Stimulated activated CD4-positive, alpha-beta T cell treated with anti-CD3 and anti-CD28 coated beads, Interleukin-2, amount 100 ng/mL, for 4 hours (primary cell): ENCODE measurements around the gene GPR27.

ENCODE experiments used
- DNase-seq: peaks from one replicate; pipeline ENCODE4 v3.0.0-alpha.2; 2020; ENCODE audit warnings: low read depth

The GPR27 gene

DNA sequence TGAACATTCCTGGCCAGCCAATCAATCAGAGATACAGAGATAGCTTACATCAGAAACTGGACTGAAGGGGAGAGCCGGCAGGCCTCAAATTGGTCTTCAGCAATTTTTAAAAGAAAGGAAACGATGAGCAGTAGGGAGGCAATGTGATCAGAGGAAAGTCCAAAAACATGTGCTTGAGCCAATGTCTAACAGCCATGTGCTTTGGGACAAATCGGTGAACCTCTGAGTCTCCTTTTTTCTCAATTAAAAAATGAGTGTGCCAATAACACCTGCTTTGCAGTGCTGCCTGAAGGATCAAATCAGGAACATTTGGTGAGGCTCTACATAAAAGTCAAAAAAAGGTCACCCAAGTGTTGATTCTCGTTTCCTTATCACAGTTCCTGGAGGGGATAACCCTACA lies 21.0 kb upstream of the GPR27 start:
- DNase-seq = no peak

DNA sequence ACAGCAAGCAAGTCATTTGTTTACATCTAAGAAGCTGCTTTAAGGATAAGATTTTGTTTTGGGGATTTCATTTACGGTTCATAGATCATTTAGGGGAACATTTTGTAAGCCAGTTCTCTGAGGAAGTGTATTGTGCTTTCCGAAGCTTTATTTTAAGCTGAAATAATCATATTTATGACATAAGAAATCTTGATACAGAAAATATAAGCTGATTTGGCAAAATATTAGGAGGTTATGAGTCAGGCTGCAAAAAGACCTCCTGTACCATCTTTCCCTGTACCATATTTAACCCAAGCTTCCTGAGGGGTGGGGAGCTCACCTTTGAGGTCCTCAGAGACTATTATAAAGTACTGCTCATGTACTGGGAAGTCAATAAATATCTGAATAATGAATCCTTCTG lies 20.3 kb upstream of the GPR27 start:
- DNase-seq = no peak

DNA sequence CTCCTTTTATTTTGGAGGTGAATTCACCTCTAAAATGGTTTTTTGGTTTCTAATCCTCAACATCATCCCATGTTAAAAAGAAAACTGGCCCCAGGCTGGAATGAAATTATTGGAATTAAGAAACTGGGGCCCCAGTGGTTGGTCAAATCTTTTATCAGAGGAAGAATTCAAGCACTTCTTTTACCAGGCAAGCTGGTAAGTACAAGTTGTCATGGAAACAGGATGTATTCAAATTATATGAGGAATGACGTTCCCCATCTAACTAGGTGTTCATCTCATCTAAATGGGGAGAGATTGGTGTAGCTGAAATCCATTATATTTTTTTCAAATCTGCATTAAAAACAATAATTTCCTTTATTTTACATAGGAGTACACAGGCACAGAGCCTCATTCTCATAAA lies 18.8 kb upstream of the GPR27 start:
- no peak for DNase-seq

DNA sequence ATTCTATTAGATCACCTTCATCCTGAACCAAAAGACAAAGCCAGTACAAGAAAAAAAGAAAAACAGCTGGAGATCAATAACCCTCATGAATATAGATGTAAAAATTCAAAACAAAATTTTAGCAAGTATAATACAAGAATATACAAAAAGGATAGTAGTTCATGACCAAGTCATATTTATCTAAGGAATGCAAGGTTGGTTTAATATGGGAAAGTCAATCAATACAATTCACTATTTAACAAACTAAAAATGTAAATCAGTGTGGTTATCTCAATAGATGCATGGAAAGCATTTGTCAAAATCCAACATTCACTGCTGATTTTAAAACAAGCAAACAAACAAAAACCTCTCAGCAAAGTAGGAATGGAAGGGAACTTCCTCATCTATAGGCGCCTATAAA lies 11.0 kb upstream of the GPR27 start:
- DNase-seq = no peak

DNA sequence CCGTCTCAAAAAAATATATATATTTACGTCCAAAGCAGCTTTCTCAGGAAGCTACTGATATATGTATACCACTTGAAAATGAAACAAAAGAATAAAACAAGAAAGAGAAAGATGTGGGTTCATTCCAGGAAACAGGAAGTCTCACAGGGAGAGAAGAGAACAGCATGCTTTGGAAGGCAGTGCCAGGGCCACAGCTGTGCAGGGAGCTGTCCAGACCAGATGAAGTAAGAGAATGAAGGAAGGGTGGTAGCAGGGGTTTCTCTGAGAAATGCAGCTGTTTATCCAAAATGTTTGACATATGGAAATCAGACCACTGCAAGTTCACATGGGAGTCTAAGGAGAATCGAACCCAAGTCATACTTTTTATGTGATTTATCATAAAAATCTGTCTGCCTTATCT lies 8.9 kb upstream of the GPR27 start:
- no peak for DNase-seq

DNA sequence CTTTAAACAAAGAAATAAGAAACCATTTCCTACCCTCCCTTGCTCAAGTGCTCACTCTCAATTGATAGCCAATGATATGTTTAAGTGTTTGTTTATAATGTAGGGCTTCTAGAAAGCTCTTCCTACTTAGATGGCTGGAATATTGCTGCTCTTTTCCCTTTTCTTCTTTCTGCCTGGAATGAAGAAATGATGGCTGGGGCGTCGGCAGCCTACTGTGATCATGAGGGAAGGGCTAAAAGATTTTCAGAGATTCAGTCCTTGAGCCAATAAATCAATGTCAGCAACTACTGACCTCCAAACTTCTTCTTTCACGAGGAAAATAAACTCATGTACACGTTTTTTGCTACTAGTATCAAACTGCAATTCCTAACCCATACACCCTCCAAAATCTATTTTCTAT lies 2.1 kb upstream of the GPR27 start:
- no peak for DNase-seq

DNA sequence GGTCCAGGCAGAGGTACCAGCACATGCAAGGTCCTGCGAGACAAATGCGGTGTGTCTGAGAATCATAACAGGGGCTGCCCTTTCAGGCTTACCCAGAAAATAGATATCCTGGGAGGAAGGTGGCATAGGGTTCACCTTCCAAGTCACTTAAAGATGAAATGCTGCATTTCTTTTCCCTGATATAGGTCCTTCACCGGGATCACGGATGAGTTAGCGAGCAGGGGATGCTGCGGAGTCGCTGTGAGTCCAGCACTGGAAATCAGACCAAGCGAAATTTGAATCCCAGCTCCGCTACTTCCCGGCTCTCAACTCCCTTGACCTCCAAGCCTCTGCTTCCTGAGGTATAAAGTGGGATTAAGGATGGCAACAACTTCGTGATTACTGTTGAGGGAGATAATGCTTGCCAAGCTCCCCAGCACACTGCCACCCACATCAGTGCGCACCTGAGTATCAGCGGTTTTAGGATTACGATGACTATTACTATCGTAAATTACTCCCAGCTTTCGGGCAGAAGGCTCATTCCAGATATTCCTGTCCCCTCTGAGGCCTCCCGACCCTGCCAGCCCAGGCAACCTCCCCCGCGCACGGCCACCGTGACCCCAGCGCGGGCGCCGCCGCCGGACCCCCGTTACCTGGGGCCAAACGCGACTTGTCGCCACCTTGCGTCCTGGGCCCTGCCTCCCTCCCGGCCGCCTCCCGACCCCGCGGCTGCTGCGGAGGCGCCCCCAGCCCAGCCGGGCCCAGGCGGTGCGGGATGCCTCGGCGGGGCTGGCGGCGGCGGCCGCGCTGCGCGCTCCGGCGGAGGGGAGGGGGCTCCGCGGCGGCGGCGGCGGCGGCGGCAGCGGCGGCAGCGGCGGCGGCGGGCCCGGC lies 589 bp upstream of the GPR27 start:
- no peak for DNase-seq

DNA sequence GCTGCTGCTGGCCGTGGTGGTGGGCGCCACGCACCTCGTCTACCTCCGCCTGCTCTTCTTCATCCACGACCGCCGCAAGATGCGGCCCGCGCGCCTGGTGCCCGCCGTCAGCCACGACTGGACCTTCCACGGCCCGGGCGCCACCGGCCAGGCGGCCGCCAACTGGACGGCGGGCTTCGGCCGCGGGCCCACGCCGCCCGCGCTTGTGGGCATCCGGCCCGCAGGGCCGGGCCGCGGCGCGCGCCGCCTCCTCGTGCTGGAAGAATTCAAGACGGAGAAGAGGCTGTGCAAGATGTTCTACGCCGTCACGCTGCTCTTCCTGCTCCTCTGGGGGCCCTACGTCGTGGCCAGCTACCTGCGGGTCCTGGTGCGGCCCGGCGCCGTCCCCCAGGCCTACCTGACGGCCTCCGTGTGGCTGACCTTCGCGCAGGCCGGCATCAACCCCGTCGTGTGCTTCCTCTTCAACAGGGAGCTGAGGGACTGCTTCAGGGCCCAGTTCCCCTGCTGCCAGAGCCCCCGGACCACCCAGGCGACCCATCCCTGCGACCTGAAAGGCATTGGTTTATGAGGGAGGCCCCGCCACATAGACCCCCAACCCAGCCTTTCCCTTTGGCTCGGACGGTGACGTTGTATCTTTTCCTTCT lies 1.1 kb downstream of the GPR27 start:
- DNase-seq = no peak

DNA sequence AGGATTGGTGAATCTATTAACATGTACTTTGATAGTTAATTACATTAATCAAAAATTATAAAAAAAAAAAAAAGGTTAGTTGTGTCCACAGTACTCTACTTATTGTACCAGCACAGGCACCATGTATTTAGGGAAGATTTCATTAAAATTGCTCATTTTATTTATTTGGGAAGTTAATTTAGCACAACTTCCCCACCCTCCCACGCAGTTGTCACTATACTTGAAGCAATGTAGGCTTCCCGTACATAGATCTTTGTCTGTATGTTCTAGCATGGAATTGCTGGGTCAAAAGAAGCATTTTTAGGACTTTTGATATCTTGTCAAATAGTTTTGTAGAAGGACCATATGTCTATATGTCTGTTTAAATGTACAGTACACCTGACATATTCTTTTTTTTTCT lies 4.4 kb downstream of the GPR27 start:
- no peak for DNase-seq

DNA sequence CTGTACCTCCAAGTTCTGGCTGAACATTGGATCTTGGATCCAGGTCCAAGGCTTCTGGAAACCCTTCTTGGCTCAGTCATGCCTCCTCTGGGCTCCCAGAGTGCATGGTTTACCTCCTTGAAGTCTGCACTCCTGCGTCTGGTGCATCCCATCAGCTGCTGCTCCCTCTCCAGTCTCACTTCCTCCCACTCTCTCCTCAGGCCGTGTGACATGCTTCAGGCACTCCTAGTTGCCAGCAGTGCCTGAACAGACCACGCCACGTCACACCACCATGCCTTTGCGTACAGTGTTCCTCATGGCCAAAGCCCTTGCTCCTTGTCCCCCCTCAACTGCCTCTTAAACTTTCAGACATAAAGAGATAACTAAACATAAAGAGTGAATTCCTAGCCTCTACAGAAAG lies 5.7 kb downstream of the GPR27 start:
- DNase-seq = no peak

DNA sequence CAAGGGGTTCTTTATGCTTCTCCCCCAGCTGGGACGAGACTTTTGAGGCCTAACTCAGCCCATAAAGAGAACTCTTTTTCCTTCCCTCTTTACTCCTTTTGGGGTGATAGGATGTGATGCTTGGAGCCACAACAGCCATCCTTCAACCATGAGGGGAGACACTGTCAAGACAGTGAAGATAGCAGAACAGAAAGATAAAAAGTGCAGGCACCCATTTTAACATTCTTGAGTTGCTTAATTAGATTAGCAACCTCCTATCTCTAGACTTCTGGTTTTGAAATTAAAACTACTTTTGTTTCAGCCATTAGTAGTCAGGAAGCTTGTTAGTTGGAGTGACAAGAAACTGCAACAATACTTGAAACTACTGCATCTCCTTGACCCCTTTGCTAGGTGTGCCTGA lies 6.5 kb downstream of the GPR27 start:
- DNase-seq = no peak

DNA sequence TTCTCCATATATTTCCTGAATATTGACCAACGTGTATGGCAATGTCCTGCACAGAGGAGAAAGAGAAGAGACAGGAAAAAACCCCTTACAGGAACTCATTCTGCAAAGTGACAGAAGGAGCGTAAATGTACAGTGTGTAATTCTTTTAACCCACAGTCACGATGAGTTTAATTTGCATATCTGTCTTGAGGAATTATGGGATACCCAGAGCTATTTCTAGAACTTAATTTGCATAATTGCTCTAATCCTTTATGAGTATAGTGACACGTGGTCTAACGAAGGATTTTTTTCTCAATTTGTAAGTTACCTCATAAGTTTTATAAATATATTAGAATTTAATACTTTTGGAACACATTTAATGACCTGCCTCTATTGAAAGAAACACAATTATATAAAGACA lies 9.8 kb downstream of the GPR27 start:
- DNase-seq = no peak

DNA sequence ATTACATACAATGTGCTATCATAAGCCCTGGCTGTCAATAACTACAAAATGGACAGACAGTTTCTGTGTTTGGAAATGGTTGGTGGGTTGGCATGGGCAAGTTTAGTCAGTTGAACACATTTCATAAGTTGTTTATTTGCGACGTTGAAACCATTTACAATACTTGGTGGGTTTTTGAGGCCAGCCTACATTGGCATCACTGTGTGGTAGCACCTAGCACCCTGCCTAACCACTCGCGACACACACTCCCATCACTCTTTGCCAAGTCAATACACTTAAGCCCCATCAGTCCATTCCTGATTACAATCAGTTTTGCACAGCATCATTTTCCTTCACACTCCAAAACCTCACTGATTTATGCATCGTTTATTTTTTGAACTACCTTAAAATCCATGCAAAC lies 17.5 kb downstream of the GPR27 start:
- DNase-seq = no peak

DNA sequence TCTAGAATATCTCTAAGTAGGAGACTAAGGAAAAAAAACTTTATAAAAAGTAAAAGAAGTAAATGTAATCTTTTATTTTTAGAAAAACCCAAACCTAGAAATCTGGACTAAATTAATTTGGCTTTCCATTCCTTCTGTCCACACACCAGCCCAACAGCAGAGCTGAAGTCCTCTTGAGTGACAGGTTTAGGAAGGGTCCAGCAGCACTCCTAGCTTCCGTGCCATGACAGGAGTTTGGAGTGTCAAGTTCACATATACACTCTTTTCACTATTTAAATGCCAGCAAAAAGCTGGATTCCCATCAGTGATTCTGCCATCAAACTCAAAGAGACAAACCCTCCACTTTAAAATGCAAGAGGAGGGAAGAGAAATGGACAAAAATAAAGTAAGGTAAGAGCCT lies 18.2 kb downstream of the GPR27 start:
- DNase-seq = no peak

DNA sequence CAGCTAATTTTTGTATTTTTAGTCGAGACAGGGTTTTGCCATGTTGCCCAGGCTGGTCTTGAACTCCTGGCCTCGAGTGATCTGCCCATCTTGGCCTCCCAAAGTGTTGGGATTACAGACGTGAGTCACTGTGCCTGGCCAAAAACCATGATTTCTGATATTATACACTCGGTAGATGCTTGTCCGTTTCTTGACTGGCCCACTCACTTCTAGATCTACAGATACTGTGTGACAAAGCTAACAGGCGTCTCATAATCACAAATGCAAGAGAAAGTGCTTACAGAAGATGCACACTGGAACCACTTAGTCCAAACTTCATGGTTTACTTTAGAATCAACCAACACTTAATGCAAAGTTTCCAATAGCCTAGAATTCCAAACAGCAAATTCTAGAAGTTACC lies 22.9 kb downstream of the GPR27 start:
- no peak for DNase-seq

DNA sequence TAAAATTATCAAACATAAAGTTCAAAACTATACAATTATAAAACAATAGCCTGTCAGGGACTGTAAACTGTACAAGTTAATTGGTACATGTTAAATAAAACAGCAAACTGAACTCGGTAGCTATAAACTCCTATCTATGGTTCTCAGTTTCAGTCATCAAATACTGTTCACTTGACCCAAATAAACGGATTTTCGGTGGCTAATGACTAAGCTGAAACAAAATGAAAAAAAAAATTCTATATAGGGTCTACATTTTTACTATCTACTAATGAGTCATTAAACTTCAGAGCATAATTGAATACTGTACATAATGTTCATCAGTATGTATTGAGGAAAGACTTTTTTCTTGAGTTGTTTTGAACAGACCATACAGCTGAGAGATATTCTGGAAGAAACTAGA lies 24.7 kb downstream of the GPR27 start:
- DNase-seq = no peak

DNA sequence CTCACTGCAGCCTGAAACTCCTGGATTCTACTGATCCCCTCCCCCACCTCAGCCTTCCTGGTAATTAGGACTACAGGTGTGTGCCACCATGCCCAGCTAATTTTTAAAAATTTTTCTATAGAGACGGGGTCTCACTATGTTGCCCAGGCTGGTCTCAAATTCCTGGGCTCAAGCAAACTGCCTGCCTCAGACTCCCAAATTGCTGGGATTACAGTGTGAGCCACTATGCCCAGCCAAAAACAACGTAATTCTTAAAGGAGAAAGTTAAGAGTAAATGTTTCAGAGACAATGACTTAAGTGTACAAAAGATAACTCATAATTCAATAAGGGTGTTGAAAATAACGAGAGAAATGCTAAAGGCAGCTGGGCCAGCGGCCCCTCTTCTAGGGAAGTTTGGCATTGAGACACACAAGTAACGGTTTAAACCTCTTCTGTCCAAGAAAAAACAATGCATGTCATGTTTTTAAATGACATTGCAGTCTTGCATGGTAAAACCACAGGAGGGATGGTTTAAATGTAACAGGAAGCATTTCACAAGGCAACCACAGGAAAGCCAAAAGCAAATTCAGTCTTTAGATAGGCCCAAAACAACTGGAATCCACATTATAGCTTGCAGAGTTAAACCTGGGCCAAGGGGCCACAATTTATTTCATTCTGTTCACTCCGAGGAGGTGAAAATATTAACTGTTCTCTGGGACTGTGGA lies 26.2 kb downstream of the GPR27 start:
- DNase-seq = no peak

DNA sequence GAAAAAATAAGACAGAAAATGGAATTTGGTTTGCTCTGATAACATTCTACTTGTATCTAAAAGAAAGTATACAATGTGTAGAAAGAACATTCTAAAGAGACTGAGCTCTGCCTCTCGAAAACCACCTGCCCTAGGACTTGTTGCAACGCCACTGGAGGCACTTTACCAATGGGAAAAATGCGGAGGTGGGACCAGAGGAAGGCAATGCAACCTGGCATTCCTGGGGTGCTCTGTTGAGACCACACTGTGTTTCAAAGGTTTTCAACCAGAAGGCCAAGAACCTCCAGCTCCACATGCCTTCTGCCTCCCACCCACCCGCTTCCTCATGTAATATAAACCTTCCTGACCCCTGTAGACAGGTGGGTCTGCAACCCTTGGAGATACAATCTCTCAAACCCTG lies 26.8 kb downstream of the GPR27 start:
- no peak for DNase-seq

DNA sequence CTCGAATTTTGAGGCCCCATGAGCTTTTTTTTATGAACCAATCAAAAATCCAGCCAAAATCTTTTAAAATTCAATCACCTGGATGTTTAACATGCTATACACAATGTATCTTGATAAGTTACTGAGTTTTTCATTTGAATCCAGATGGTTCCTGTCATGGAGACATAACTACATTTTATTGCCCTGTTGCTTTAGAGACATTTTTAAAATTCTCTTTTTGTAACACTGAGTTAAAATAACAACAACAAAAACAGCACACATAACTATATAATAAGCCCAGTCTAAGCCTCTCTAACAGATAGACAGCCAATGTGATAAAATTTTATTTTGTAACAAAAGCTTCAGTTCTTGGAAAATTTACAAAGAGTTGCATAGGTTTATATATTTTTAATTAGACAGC lies 29.5 kb downstream of the GPR27 start:
- no peak for DNase-seq

DNA sequence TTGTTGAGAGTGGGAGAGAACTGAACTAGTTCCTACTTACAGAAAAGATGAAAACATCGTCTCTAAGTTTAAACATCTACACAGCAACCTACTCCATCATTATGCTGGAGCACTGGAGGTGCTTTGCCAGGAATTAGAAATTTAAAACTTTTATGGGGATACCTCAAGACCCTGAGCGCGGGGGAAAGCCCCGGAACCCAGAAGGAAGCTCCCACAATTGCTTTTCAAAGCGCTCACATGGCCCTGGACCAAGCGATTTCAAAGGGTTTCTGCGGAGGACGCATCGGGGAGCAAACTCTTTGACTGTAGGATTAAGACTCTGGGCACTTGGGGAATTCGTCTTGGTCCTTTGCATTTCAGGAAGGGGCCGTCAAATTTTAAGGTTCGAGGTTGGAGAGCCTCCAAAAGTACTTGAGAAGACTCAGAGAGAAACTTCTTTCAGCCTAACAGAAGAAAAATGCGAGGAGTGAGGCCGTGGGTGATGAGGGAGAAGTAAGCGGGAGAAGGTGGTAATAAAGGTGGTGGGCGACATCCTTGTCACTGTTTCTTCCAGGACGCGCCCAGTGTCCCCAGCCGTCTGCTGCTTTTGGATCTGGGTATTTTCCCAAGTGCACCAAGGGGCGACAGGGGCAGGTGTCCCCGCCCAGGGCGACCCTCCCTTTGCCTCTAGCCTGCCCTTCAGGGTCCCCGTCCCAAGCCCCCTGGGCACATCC lies 30.7 kb downstream of the GPR27 start:
- no peak for DNase-seq

DNA sequence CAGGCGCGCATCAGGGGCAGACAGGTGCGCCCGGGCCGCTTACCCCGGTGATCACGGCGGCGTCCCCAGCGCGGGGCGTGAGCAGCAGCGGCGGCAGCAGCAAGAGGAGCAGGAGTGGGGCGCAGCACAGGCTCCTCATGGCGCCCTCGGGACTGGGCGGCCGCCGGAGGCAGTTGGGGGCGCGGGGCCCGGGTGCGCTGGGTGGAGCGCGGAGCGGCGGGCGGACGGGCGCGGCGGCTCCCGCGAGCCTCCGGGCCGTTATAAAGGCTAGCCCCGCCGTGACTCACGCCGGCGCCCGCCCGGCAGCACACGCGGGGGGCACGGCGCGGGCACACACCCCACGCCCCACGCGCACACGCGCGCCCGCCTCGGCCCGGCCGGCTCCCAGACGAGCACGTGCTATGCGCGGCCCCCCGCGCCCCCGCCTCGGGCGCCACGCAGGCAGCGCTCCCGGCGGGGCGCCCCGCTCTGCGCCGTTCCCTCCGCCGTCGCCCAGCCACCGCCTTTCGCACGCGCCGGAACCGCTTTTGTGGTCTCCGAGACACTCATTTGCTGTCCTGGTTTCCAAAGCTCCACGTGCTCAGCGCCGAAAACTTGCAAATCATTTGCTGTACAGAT lies 31.4 kb downstream of the GPR27 start, which contains the start of gene PROK2:
TSS of gene PROK2 (minus strand) at position 235 of the 618 bp plus-strand sequence. CDS start at position 139, 96 bp downstream.
- DNase-seq = peak; percentile 24
